HAP-1 (cell line): ENCODE data around the gene DHPS.
A peak's percentile ranks its signal among the peaks of the same experiment; 100 is the strongest.
"Not testable (repeated sequence)": the region's sequence is repeated elsewhere in the genome, so short reads cannot be mapped to it uniquely, and the experiment has no call there.

Source experiments
- DNase-seq, 2 experiments: peaks; one replicate each; pipeline ENCODE4 v3.0.0-alpha.2; 2016 to 2020; ENCODE audit warnings: low spot score in 2 of 2
- H3K27me3 ChIP-seq: fragments of 250-450 bp; sonication (Bioruptor Pico); 2 replicates; pipeline ENCODE4 v1.5.1; 2020; ENCODE audit warnings: low read depth, mild to moderate bottlenecking, moderate library complexity
- H3K36me3 ChIP-seq: fragments of 250-450 bp; sonication (Bioruptor Pico); replicated peaks from 2 replicates; pipeline ENCODE4 v1.5.1; 2020; ENCODE audit warnings: mild to moderate bottlenecking
- H3K4me1 ChIP-seq: fragments of 250-450 bp; sonication (Bioruptor Pico); 2 replicates; pipeline ENCODE4 v1.5.1; 2020; ENCODE audit warnings: mild to moderate bottlenecking
- H3K4me3 ChIP-seq: fragments of 250-450 bp; sonication (Bioruptor Pico); 2 replicates; pipeline ENCODE4 v1.5.1; 2020; ENCODE audit warnings: mild to moderate bottlenecking, moderate library complexity
- H3K9me3 ChIP-seq: fragments of 250-450 bp; sonication (Bioruptor Pico); 2 replicates; pipeline ENCODE4 v1.5.1; 2020; ENCODE audit warnings: mild to moderate bottlenecking, moderate library complexity
- in situ Hi-C: fragments of 300-500 bp; cut with MboI; formaldehyde crosslinking; loops from 3 replicates; pipeline ENCODE4 v1.14.3; 2020; ENCODE audit warnings: low sequenced_read_pairs, inconsistent platforms, mixed read lengths

DHPS gene

GRCh38 chr19:12664406-12665280, 17.0 kb downstream of the DHPS start:
- in situ Hi-C loops, result no loop called here
- no peak overlapping the region for H3K4me3 ChIP-seq
- peak; percentile 38 to 80 for DNase-seq

GRCh38 chr19:12660980-12661379, 20.7 kb downstream of the DHPS start:
- Histone ChIP-seq H3K4me1 (peaks cover 4% of the 10 kb centered on the region), H3K9me3 (no peaks in the 10 kb centered on the region), H3K27me3 (no peaks in the 10 kb centered on the region), H3K36me3 (peaks cover 65% of the 10 kb centered on the region), H3K4me3 (no peak overlapping the region)
- no peak for DNase-seq
- in situ Hi-C loops, result no loop called here

More at GRCh38 chr19:12664406-12665280, 17.0 kb downstream of the DHPS start:
- Histone ChIP-seq H3K9me3 (peaks cover 6% of the 10 kb centered on the region; the same call in 1 of the 2 replicates), H3K27me3 (no peaks in the 10 kb centered on the region), H3K4me1 (peaks cover 19% of the 10 kb centered on the region), H3K36me3 (peaks cover 50% of the 10 kb centered on the region)

DNA sequence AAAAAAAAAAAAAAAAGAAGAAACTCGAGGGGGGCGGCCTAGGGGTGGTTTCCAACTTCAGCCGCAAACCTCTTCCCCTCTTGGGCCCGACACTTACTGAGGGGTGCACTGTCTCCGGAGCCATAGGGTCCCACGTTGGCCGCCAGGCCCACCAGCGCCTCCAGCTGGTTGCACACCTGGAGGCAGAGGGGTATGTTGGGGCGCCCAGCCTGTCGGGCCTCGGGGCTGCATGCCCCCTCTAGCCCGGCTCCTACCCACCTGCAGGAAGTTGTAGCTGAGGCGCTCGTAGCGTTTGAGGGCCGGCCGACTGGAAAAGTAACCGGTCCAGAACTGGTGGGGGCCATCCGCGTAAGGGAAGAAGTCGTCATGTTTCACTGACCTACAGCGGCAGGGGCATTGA, 23.7 kb downstream of the DHPS start:
- no peak for DNase-seq
- in situ Hi-C loops, result no loop called here
- Histone ChIP-seq H3K4me3 (no peak overlapping the region), H3K4me1 (no peaks in the 10 kb centered on the region), H3K9me3 (no peaks in the 10 kb centered on the region), H3K36me3 (peaks cover 47% of the 10 kb centered on the region), H3K27me3 (no peaks in the 10 kb centered on the region)

DNA sequence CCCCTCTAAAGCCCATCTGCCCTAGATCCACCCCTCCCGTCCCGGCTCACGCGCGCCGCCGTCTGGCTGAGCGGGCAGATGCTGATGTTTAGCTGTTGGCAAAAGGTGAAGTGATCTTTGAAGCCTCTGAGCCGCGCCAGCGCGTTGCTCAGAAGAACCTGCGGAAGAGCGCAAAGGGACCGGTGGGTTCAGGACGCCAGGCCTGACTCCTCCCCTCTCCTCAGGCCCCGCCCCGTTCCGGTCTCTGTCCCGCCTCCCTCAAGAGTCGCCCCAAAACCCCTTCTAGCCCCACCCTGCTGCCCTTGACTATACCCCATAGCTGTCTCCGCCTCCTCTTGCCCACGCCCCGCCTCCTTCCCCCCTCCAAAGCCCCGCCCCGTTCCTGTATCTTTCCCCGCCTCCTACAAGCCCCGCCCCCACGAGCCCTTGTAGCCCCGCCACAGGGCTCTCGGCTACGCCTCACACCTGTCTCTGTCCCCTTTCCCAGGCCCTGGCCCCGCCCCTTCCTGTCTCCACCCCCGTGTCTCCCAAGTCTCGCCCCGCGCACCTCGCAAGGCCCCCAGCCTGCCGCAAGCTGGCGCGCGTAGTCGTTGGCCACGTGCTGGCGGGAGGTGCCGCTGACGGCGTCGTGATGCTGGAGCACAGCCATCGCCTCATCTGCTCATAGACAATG, 24.6 kb downstream of the DHPS start:
- H3K36me3 ChIP-seq, result peaks cover 41% of the 10 kb centered on the region
- in situ Hi-C loops, result no loop called here

DNA sequence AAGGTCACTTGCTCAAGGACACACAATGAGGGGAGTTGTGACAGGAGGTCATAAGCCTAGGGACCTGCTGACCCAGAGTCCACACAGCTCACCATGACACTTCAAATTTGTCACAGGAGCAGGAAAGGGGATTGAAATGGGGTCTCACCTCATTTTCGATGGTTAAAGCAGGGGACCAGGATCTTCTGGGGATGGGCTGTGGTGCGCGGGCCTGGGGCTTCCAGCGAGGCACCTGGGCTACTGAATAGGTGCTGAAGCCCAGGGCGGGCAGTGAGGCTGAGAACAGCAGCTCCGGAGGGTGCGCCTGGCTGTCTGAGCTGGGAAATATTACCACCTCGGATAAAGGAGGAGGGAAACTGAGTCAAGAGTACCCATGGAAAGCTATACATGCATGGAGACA, 26.1 kb downstream of the DHPS start:
- in situ Hi-C loops, result no loop called here
- H3K36me3 ChIP-seq, result peaks cover 30% of the 10 kb centered on the region
- H3K27me3 ChIP-seq, result no peaks in the 10 kb centered on the region
- no peak for DNase-seq
- no peak overlapping the region for H3K4me3 ChIP-seq
- no peaks in the 10 kb centered on the region for H3K9me3 ChIP-seq
- no peaks in the 10 kb centered on the region for H3K4me1 ChIP-seq

More for the DNA sequence above, 24.6 kb downstream of the DHPS start:
- H3K4me3 ChIP-seq, result no peak overlapping the region
- DNase-seq, result peak in 1 of 2 experiments; percentile 49
- H3K9me3 ChIP-seq, result no peaks in the 10 kb centered on the region
- H3K4me1 ChIP-seq, result no peaks in the 10 kb centered on the region
- no peaks in the 10 kb centered on the region for H3K27me3 ChIP-seq

DNA sequence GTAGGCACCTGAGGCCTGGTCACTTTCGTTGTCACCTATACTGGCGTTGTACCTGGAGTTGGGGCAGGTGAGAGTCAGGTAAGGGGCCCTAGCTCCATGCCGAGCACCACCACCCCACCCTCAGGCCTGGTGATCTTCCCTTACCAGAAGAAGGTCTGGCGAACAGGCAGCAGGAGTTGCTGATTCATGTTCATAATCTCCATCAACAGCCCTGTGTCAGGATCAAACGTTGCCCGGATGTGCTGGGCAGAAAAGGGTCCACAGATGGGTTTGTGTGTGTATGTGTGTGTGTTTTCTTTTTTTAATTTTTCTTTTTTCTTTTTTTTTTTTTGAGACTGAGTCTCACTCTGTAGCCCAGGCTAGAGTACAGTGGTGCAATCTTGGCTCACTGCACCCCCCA, 29.5 kb downstream of the DHPS start:
- in situ Hi-C loops, result no loop called here
- no peak for DNase-seq
- Histone ChIP-seq H3K27me3 (no peaks in the 10 kb centered on the region), H3K36me3 (peaks cover 11% of the 10 kb centered on the region; the same call in 1 of the 2 replicates), H3K9me3 (no peaks in the 10 kb centered on the region), H3K4me3 (no peak overlapping the region), H3K4me1 (no peaks in the 10 kb centered on the region)

DNA sequence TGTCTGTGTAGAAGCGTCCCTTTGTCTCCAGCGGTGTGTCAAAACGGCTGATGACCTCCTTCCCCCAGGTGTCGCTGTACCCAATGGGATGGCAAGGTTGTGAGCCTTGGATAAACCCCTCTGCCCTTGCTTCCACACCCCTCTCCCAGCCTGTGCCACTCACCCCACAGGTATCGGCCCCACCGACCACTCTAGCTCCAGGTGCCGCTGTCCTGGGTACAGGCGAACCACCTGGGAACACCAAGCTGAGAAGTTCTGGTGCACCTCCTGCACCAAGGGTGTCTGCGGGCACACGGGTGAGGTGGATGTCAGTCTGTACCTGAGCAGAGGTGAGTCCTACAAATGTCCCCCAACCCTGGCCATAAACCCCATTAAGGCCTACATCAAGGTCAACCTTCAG, 31.7 kb downstream of the DHPS start:
- H3K4me3 ChIP-seq, result no peak overlapping the region
- H3K4me1 ChIP-seq, result no peaks in the 10 kb centered on the region

GRCh38 chr19:12648088-12648487, 33.6 kb downstream of the DHPS start:
- Histone ChIP-seq H3K9me3 (no peaks in the 10 kb centered on the region), H3K4me3 (no peak overlapping the region), H3K36me3 (no peaks in the 10 kb centered on the region), H3K27me3 (no peaks in the 10 kb centered on the region), H3K4me1 (no peaks in the 10 kb centered on the region)
- no peak for DNase-seq
- in situ Hi-C loops, result no loop called here

More for the DNA sequence above, 31.7 kb downstream of the DHPS start:
- no peaks in the 10 kb centered on the region for H3K27me3 ChIP-seq
- no peaks in the 10 kb centered on the region for H3K36me3 ChIP-seq
- DNase-seq, result no peak
- no peaks in the 10 kb centered on the region for H3K9me3 ChIP-seq
- in situ Hi-C loops, result no loop called here

DNA sequence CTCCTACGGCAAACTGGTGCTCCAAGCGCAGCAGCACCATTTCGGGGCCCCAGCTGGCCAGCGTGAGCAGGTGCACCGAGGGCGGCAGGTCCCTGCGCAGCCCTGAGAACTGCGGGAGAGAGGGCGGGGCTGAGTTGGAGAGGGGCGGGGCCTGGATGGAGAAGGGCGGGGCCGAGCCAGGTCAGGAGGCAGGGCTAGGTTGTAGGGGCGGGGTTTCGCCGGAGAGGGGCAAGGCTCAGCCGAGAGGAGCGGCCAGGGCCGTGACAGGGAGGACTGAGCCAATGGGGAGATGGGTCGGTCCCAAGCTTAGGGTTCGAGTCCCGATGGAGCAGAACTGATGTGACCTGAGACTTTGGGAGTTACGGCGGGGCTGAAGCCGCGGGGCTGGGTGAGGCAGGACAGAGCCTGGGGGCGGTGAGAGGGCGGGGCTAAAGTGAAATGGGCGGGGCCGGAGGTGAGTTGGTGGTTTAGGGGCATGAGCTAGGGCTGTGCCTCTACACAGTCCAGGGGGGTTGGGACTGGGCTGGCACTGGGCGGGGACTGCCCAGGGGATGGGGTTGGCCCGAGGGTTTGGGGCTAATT, 34.1 kb downstream of the DHPS start:
- no peaks in the 10 kb centered on the region for H3K27me3 ChIP-seq
- H3K4me3 ChIP-seq, result no peak overlapping the region
- H3K4me1 ChIP-seq, result no peaks in the 10 kb centered on the region
- H3K36me3 ChIP-seq, result no peaks in the 10 kb centered on the region
- DNase-seq, result peak in 1 of 2 experiments; percentile 44
- in situ Hi-C loops, result no loop called here
- H3K9me3 ChIP-seq, result no peaks in the 10 kb centered on the region

GRCh38 chr19:12647047-12647446, 34.6 kb downstream of the DHPS start:
- Histone ChIP-seq H3K4me3 (no peak overlapping the region), H3K9me3 (no peaks in the 10 kb centered on the region), H3K36me3 (no peaks in the 10 kb centered on the region), H3K27me3 (no peaks in the 10 kb centered on the region), H3K4me1 (no peaks in the 10 kb centered on the region)
- in situ Hi-C loops, result no loop called here
- DNase-seq, result no peak

- H3K4me1 ChIP-seq, result no peaks in the 10 kb centered on the region
- in situ Hi-C loops, result no loop called here
- no peaks in the 10 kb centered on the region for H3K9me3 ChIP-seq
- no peaks in the 10 kb centered on the region for H3K36me3 ChIP-seq
- no peaks in the 10 kb centered on the region for H3K27me3 ChIP-seq
- no peak for DNase-seq
- H3K4me3 ChIP-seq, result no peak overlapping the region
These were observed 35.1 kb downstream of the DHPS start for GRCh38 chr19:12646551-12646950.

GRCh38 chr19:12643716-12644115, 38.0 kb downstream of the DHPS start:
- H3K27me3 ChIP-seq, H3K9me3 ChIP-seq, H3K4me1 ChIP-seq, DNase-seq, H3K36me3 ChIP-seq, in situ Hi-C loops, H3K4me3 ChIP-seq: not testable (repeated sequence)

GRCh38 chr19:12642506-12642905, 39.2 kb downstream of the DHPS start:
- Histone ChIP-seq H3K9me3 (no peaks in the 10 kb centered on the region), H3K36me3 (no peaks in the 10 kb centered on the region), H3K4me3 (no peak overlapping the region), H3K27me3 (no peaks in the 10 kb centered on the region), H3K4me1 (no peaks in the 10 kb centered on the region)
- DNase-seq, result no peak
- in situ Hi-C loops, result no loop called here

GRCh38 chr19:12641456-12641855, 40.2 kb downstream of the DHPS start:
- in situ Hi-C loops, result no loop called here
- no peaks in the 10 kb centered on the region for H3K27me3 ChIP-seq
- no peaks in the 10 kb centered on the region for H3K36me3 ChIP-seq

More at GRCh38 chr19:12641456-12641855, 40.2 kb downstream of the DHPS start:
- DNase-seq, result no peak
- Histone ChIP-seq H3K9me3 (no peaks in the 10 kb centered on the region), H3K4me3 (no peak overlapping the region), H3K4me1 (no peaks in the 10 kb centered on the region)
